ENCODE data around the gene PPARD.
A peak's percentile ranks its signal among the peaks of the same experiment; 100 is the strongest.

The PPARD gene

GRCh38 chr6:35359346-35359743 lies 17.0 kb downstream of the PPARD start:
- DNase-seq (ENCODE audit: low read depth), result no peak
- H3K4me3 ChIP-seq (ENCODE audit: low read depth, low read length), result no peak overlapping the region
- TF ChIP-seq CTCF (IDR thresholded peaks at IDR 0.05; ENCODE audit: low read depth, low read length), result no peak
- no peak for TF ChIP-seq POLR2A (IDR thresholded peaks at IDR 0.05; ENCODE audit: extremely low read depth, insufficient read length)
- TF ChIP-seq MAX (IDR thresholded peaks at IDR 0.05; ENCODE audit: low read depth, low read length), result no peak
- no peak for TF ChIP-seq MYC (IDR thresholded peaks at IDR 0.05; ENCODE audit: low read depth, low read length)

GRCh38 chr6:35359744-35360348 lies 17.5 kb downstream of the PPARD start:
- TF ChIP-seq CTCF (IDR thresholded peaks at IDR 0.05; ENCODE audit: low read depth, low read length) (no peak), MYC (IDR thresholded peaks at IDR 0.05; ENCODE audit: low read depth, low read length) (no peak), POLR2A (IDR thresholded peaks at IDR 0.05; ENCODE audit: extremely low read depth, insufficient read length) (no peak), MAX (IDR thresholded peaks at IDR 0.05; ENCODE audit: low read depth, low read length) (no peak)
- DNase-seq (ENCODE audit: low read depth), result no peak
- H3K4me3 ChIP-seq (ENCODE audit: low read depth, low read length), result no peak overlapping the region

GRCh38 chr6:35360349-35361138 lies 18.2 kb downstream of the PPARD start:
- no peak for DNase-seq (ENCODE audit: low read depth)
- TF ChIP-seq CTCF (IDR thresholded peaks at IDR 0.05; ENCODE audit: low read depth, low read length) (no peak), POLR2A (IDR thresholded peaks at IDR 0.05; ENCODE audit: extremely low read depth, insufficient read length) (no peak), MAX (IDR thresholded peaks at IDR 0.05; ENCODE audit: low read depth, low read length) (no peak), MYC (IDR thresholded peaks at IDR 0.05; ENCODE audit: low read depth, low read length) (no peak)
- no peak overlapping the region for H3K4me3 ChIP-seq (ENCODE audit: low read depth, low read length)

GRCh38 chr6:35362200-35362599 lies 19.8 kb downstream of the PPARD start:
- no peak overlapping the region for H3K4me3 ChIP-seq (ENCODE audit: low read depth, low read length)
- no peak for DNase-seq (ENCODE audit: low read depth)
- TF ChIP-seq CTCF (IDR thresholded peaks at IDR 0.05; ENCODE audit: low read depth, low read length) (no peak), MYC (IDR thresholded peaks at IDR 0.05; ENCODE audit: low read depth, low read length) (no peak), MAX (IDR thresholded peaks at IDR 0.05; ENCODE audit: low read depth, low read length) (no peak), POLR2A (IDR thresholded peaks at IDR 0.05; ENCODE audit: extremely low read depth, insufficient read length) (no peak)

GRCh38 chr6:35363293-35363750 lies 21.0 kb downstream of the PPARD start:
- H3K4me3 ChIP-seq (ENCODE audit: low read depth, low read length), result no peak overlapping the region
- peak; percentile 72 for DNase-seq (ENCODE audit: low read depth)
- peak; percentile 52 for TF ChIP-seq MAX (IDR thresholded peaks at IDR 0.05; ENCODE audit: low read depth, low read length)
- TF ChIP-seq POLR2A (IDR thresholded peaks at IDR 0.05; ENCODE audit: extremely low read depth, insufficient read length), result no peak

GRCh38 chr6:35365594-35366203 lies 23.3 kb downstream of the PPARD start:
- H3K4me3 ChIP-seq (ENCODE audit: low read depth, low read length), result no peak overlapping the region
- no peak for TF ChIP-seq MYC (IDR thresholded peaks at IDR 0.05; ENCODE audit: low read depth, low read length)
- no peak for TF ChIP-seq MAX (IDR thresholded peaks at IDR 0.05; ENCODE audit: low read depth, low read length)
- TF ChIP-seq CTCF (IDR thresholded peaks at IDR 0.05; ENCODE audit: low read depth, low read length), result no peak
- TF ChIP-seq POLR2A (IDR thresholded peaks at IDR 0.05; ENCODE audit: extremely low read depth, insufficient read length), result no peak
- no peak for DNase-seq (ENCODE audit: low read depth)
